Measurements from ENCODE around the gene MVD.

DNA sequence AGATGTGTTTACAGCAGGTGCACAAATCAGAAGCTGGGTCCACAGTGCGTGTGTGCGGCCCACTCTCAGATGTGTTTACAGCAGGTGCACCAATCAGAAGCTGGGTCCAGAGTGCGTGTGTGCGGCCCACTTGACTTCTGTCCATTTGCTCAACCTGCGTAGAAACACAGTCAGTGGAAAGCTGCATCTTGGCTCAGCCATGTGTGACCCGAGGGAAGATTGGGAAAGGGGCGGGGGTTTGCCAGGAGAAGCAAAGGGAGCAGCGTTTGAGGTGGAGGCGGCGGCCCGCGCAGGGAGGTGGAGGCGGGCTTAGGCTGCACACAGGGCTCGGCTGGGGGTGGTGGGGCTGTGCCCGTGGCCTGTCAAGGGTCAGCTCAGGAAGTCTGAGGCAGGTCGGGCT, 47.7 kb upstream of the MVD start:
- TF ChIP-seq, protein P1, sequence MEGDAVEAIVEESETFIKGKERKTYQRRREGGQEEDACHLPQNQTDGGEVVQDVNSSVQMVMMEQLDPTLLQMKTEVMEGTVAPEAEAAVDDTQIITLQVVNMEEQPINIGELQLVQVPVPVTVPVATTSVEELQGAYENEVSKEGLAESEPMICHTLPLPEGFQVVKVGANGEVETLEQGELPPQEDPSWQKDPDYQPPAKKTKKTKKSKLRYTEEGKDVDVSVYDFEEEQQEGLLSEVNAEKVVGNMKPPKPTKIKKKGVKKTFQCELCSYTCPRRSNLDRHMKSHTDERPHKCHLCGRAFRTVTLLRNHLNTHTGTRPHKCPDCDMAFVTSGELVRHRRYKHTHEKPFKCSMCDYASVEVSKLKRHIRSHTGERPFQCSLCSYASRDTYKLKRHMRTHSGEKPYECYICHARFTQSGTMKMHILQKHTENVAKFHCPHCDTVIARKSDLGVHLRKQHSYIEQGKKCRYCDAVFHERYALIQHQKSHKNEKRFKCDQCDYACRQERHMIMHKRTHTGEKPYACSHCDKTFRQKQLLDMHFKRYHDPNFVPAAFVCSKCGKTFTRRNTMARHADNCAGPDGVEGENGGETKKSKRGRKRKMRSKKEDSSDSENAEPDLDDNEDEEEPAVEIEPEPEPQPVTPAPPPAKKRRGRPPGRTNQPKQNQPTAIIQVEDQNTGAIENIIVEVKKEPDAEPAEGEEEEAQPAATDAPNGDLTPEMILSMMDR (IDR thresholded peaks at IDR 0.05; ENCODE audit: low read length): no peak
- no peak for TF ChIP-seq EZH2 (IDR thresholded peaks at IDR 0.05; ENCODE audit: borderline replicate concordance, low read length)

Data from OCI-LY1 (cell line).